MM.1S (cell line): ENCODE measurements around the gene NUAK1.

Experiments used
- DNase-seq: peaks from one replicate; pipeline ENCODE4 v3.0.0-alpha.2; 2015
- H2AFZ ChIP-seq: fragments of 300-600 bp; sonication (generic); 2 replicates; pipeline ENCODE4 v1.6.0; 2016; ENCODE audit warnings: antibody characterized with exemption, low read length
- H3F3A ChIP-seq: fragments of 300-600 bp; sonication (generic); 2 replicates; pipeline ENCODE4 v1.6.1; 2016; ENCODE audit warnings: mild to moderate bottlenecking, antibody characterized with exemption, low read length, moderate library complexity, mixed read lengths; ENCODE audit not compliant: insufficient read depth
- H3K27ac ChIP-seq: fragments of 300-600 bp; sonication (generic); 2 replicates; pipeline ENCODE4 v1.5.1; 2016; ENCODE audit warnings: mild to moderate bottlenecking, low read length
- H3K27me3 ChIP-seq: fragments of 300-600 bp; sonication (generic); replicated peaks from 2 replicates; pipeline ENCODE4 v1.6.0; 2016; ENCODE audit warnings: low read length; ENCODE audit not compliant: insufficient read depth
- H3K36me3 ChIP-seq: fragments of 300-600 bp; sonication (generic); replicated peaks from 2 replicates; pipeline ENCODE4 v1.6.1; 2016; ENCODE audit warnings: mild to moderate bottlenecking, low read length, mixed read lengths; ENCODE audit not compliant: insufficient read depth
- H3K4me1 ChIP-seq: fragments of 300-600 bp; sonication (generic); 2 replicates; pipeline ENCODE4 v1.6.1; 2016; ENCODE audit warnings: low read length, mixed read lengths
- H3K4me2 ChIP-seq: fragments of 300-600 bp; sonication (generic); 2 replicates; pipeline ENCODE4 v1.6.0; 2016; ENCODE audit warnings: low read depth, low read length
- H3K4me3 ChIP-seq: fragments of 300-600 bp; sonication (generic); 2 replicates; pipeline ENCODE4 v1.5.1; 2016; ENCODE audit warnings: low read length, mixed read lengths
- H3K79me2 ChIP-seq: fragments of 300-600 bp; sonication (generic); 2 replicates; pipeline ENCODE4 v1.6.1; 2016; ENCODE audit warnings: mixed run types, low read length, mixed read lengths
- H3K9ac ChIP-seq: fragments of 300-600 bp; sonication (generic); 2 replicates; pipeline ENCODE4 v1.6.1; 2016; ENCODE audit warnings: low read length, mixed read lengths
- H3K9me2 ChIP-seq: fragments of 300-600 bp; sonication (generic); replicated peaks from 2 replicates; pipeline ENCODE4 v1.6.1; 2016; ENCODE audit warnings: mild to moderate bottlenecking, low read length, mixed read lengths; ENCODE audit not compliant: insufficient read depth
- H3K9me3 ChIP-seq: fragments of 300-600 bp; sonication (generic); replicated peaks from 2 replicates; pipeline ENCODE4 v1.6.1; 2016; ENCODE audit warnings: mild to moderate bottlenecking, low read length, mixed read lengths; ENCODE audit not compliant: insufficient read depth
- H4K20me1 ChIP-seq: fragments of 300-600 bp; sonication (generic); 2 replicates; pipeline ENCODE4 v1.6.1; 2016; ENCODE audit warnings: mild to moderate bottlenecking, low read length, moderate library complexity, mixed read lengths; ENCODE audit not compliant: insufficient read depth
- EZH2 ChIP-seq: fragments of 300-600 bp; sonication (generic); optimal IDR thresholded peaks from 2 replicates; pipeline ENCODE3; 2017; ENCODE audit warnings: low read depth, mild to moderate bottlenecking, antibody characterized with exemption, low read length, mixed read lengths
- EZH2phosphoT487 ChIP-seq: fragments of 300-600 bp; sonication (generic); IDR thresholded peaks from 2 replicates; pipeline ENCODE4 v1.6.1; 2018; ENCODE audit warnings: antibody characterized with exemption, low read length
- TF ChIP-seq, protein P1 (sequence below): fragments of 300-600 bp; sonication (generic); IDR thresholded peaks from 2 replicates; pipeline ENCODE4 v1.5.1; 2016; ENCODE audit warnings: antibody characterized with exemption, low read length, mixed read lengths

NUAK1 gene

DNA sequence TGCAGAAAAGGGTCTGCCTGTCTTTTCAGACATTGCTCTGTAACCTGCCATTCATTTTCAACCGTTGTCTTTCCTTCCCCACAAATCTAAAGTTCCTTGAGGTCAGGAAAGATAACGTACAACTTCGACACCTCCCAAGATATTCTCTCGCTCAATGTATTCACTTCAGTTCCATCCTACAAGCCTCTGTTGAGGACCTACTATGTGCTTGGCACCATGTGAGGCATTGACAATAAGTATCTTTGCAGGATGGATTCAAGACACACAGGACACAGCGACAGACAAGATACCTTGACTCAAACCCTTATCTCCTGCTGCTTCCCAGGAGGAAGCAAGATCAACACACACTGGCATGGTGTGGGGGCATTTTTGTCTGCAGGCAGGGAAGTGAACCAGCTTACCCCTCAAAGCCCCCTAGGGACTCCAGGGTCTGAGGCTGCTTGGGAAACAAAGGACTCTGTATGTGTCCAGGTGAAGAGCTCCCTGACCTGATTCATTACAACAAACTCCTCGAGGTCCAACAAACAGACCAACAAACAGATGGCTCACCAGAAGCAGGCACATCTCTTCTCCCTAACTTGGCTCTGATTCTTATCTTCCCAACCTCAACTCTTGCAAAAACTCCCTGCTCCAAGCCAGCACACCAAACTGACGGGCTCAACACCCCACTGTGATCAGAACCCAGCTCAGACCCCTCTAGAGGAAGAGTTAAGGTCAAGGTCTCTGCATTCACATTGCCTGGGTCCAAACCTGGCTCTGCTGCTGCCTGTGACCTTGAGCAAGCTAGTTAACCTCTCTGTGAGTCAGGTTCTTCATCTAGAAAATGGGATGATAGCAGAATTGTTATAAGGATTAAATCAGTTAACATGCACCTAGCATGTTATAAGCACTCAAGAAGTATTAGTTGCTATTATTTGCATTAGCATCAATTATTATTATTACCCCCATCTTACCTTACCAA is 6.3 kb downstream of the NUAK1 start:
- Histone ChIP-seq H3K4me2 (no peak overlapping the region), H3K9me2 (no peaks in the 10 kb centered on the region), H3K36me3 (peaks cover 3% of the 10 kb centered on the region; the same call in 1 of the 2 replicates), H3K79me2 (peaks cover 100% of the 10 kb centered on the region), H4K20me1 (peaks cover 56% of the 10 kb centered on the region), H3K4me3 (no peak overlapping the region), H3K27me3 (no peaks in the 10 kb centered on the region), H3F3A (peaks cover 11% of the 10 kb centered on the region), H3K27ac (no peak overlapping the region), H3K4me1 (peaks cover 19% of the 10 kb centered on the region), H3K9me3 (no peaks in the 10 kb centered on the region), H3K9ac (no peak overlapping the region), H2AFZ (no peak overlapping the region)
- no peak for DNase-seq
- TF ChIP-seq, protein P1, sequence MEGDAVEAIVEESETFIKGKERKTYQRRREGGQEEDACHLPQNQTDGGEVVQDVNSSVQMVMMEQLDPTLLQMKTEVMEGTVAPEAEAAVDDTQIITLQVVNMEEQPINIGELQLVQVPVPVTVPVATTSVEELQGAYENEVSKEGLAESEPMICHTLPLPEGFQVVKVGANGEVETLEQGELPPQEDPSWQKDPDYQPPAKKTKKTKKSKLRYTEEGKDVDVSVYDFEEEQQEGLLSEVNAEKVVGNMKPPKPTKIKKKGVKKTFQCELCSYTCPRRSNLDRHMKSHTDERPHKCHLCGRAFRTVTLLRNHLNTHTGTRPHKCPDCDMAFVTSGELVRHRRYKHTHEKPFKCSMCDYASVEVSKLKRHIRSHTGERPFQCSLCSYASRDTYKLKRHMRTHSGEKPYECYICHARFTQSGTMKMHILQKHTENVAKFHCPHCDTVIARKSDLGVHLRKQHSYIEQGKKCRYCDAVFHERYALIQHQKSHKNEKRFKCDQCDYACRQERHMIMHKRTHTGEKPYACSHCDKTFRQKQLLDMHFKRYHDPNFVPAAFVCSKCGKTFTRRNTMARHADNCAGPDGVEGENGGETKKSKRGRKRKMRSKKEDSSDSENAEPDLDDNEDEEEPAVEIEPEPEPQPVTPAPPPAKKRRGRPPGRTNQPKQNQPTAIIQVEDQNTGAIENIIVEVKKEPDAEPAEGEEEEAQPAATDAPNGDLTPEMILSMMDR, result no peak
- no peak for TF ChIP-seq EZH2phosphoT487
- no peak for TF ChIP-seq EZH2

GRCh38 chr12:106131676-106132075 is 7.1 kb downstream of the NUAK1 start:
- peaks cover 20% of the 10 kb centered on the region for H3K4me1 ChIP-seq
- peaks cover 4% of the 10 kb centered on the region; the same call in 1 of the 2 replicates for H3F3A ChIP-seq
- TF ChIP-seq, protein P1, result no peak
- TF ChIP-seq EZH2phosphoT487, result no peak
- no peak for TF ChIP-seq EZH2
- H3K4me3 ChIP-seq, result no peak overlapping the region
- H3K9me3 ChIP-seq, result no peaks in the 10 kb centered on the region
- H3K9ac ChIP-seq, result no peak overlapping the region
- peaks cover 3% of the 10 kb centered on the region; the same call in 1 of the 2 replicates for H3K36me3 ChIP-seq
- H3K79me2 ChIP-seq, result peaks cover 100% of the 10 kb centered on the region
- H3K9me2 ChIP-seq, result no peaks in the 10 kb centered on the region
- H2AFZ ChIP-seq, result no peak overlapping the region
- H3K27ac ChIP-seq, result no peak overlapping the region
- H3K27me3 ChIP-seq, result no peaks in the 10 kb centered on the region
- no peak overlapping the region for H3K4me2 ChIP-seq
- no peak for DNase-seq
- H4K20me1 ChIP-seq, result peaks cover 63% of the 10 kb centered on the region

- H3K36me3 ChIP-seq, result peaks cover 3% of the 10 kb centered on the region; the same call in 1 of the 2 replicates
- H3F3A ChIP-seq, result no peaks in the 10 kb centered on the region; the same call in 1 of the 2 replicates
- no peak overlapping the region for H3K4me2 ChIP-seq
- H3K79me2 ChIP-seq, result peaks cover 100% of the 10 kb centered on the region
- no peaks in the 10 kb centered on the region for H3K9me3 ChIP-seq
- H4K20me1 ChIP-seq, result peaks cover 74% of the 10 kb centered on the region
- no peak for DNase-seq
- peaks cover 20% of the 10 kb centered on the region for H3K4me1 ChIP-seq
- H3K4me3 ChIP-seq, result no peak overlapping the region
- no peak overlapping the region for H3K9ac ChIP-seq
- no peaks in the 10 kb centered on the region for H3K9me2 ChIP-seq
- no peaks in the 10 kb centered on the region for H3K27me3 ChIP-seq
- TF ChIP-seq EZH2phosphoT487 (no peak), EZH2 (no peak)
- TF ChIP-seq, protein P1, result no peak
- no peak overlapping the region for H2AFZ ChIP-seq
- H3K27ac ChIP-seq, result no peak overlapping the region
Observed at GRCh38 chr12:106130474-106131113, 8.2 kb downstream of the NUAK1 start.
